ENCODE results near the gene SNX6.
"Not testable (repeated sequence)": the region's sequence is repeated elsewhere in the genome, so short reads cannot be mapped to it uniquely, and the experiment has no call there.

Gene SNX6

DNA sequence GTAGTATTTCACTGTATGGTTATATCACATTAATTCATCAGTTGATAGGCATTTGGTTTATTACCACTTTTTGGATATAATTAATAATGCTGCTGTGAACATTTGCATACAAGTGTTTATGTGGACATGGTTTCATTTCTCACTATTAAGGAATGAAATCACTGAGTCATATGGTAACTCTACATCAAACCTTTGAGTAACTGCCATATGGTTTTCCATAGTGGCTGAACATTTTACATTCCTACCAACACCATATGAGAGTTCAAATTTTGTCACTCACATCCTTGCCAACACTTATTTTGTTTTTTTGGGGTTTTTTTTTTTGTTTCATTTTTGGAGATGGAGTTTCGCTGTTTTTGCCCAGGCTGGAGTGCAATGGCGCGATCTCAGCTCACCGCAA lies 60.2 kb downstream of the SNX6 start:
- Histone ChIP-seq H3K27ac (ENCODE audit: low read depth, low read length) (no peak overlapping the region), H3K4me3 (ENCODE audit: low read depth, low read length) (no peak overlapping the region), H3K27me3 (ENCODE audit: control insufficient read depth, insufficient read depth, low read length) (no peaks in the 10 kb centered on the region), H3K4me1 (ENCODE audit: control insufficient read depth, insufficient read depth, low read length) (no peaks in the 10 kb centered on the region), H3K9ac (ENCODE audit: low read length) (no peak overlapping the region), H3K9me3 (ENCODE audit: control insufficient read depth, insufficient read depth, low read depth, low read length) (no peaks in the 10 kb centered on the region), H3K36me3 (ENCODE audit: control insufficient read depth, insufficient read depth, low read length) (peaks cover 50% of the 10 kb centered on the region)

- Histone ChIP-seq H3K4me1 (ENCODE audit: control insufficient read depth, insufficient read depth, low read length) (no peaks in the 10 kb centered on the region), H3K9ac (ENCODE audit: low read length) (no peak overlapping the region), H3K4me3 (ENCODE audit: low read depth, low read length) (no peak overlapping the region), H3K36me3 (ENCODE audit: control insufficient read depth, insufficient read depth, low read length) (peaks cover 50% of the 10 kb centered on the region), H3K9me3 (ENCODE audit: control insufficient read depth, insufficient read depth, low read depth, low read length) (no peaks in the 10 kb centered on the region), H3K27me3 (ENCODE audit: control insufficient read depth, insufficient read depth, low read length) (no peaks in the 10 kb centered on the region), H3K27ac (ENCODE audit: low read depth, low read length) (no peak overlapping the region)
Measured at GRCh38 chr14:34568803-34569202, 61.1 kb downstream of the SNX6 start.

GRCh38 chr14:34562776-34563150 lies 67.2 kb downstream of the SNX6 start:
- H3K9ac ChIP-seq (ENCODE audit: low read length), result no peak overlapping the region
- no peaks in the 10 kb centered on the region for H3K4me1 ChIP-seq (ENCODE audit: control insufficient read depth, insufficient read depth, low read length)
- H3K9me3 ChIP-seq (ENCODE audit: control insufficient read depth, insufficient read depth, low read depth, low read length), result no peaks in the 10 kb centered on the region
- H3K27ac ChIP-seq (ENCODE audit: low read depth, low read length), result no peak overlapping the region
- H3K27me3 ChIP-seq (ENCODE audit: control insufficient read depth, insufficient read depth, low read length), result no peaks in the 10 kb centered on the region
- H3K4me3 ChIP-seq (ENCODE audit: low read depth, low read length), result no peak overlapping the region
- peaks cover 30% of the 10 kb centered on the region for H3K36me3 ChIP-seq (ENCODE audit: control insufficient read depth, insufficient read depth, low read length)

DNA sequence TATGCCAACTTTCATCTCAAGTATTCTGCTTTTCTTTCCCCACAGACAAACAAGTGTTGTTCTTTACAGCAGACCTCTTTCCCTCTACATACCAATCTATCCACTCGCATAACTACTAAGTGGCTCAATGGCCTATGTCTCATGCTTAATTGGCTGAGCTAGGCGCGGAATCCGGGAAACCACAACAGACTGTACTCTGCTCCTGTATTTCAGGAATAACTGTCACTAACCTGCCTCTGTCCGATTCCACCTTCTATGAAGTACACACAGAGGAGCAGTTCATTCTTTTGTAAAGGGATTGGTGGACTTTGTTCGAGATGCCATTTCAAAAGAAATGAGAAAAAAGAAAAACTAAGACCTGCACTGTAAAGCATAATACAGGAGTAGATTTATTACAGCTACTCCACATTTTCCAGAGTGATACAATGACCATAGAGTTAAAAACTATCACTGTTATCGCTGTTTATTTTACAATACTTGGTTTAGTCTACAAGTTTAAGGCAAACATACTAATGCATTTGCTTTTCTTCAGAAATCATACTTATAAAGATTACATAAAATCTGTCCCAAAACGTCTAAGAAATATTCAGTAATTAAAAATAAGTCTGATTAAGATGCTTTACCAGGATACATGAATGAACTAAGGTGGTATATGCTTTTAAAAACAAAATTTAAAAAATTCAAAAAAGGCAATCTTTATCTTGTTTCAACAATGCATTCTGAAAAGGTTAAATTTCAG lies 67.7 kb downstream of the SNX6 start:
- not testable (repeated sequence) for H3K27ac ChIP-seq (ENCODE audit: low read depth, low read length); H3K9me3 ChIP-seq (ENCODE audit: control insufficient read depth, insufficient read depth, low read depth, low read length); H3K4me1 ChIP-seq (ENCODE audit: control insufficient read depth, insufficient read depth, low read length); H3K4me3 ChIP-seq (ENCODE audit: low read depth, low read length); H3K9ac ChIP-seq (ENCODE audit: low read length); H3K27me3 ChIP-seq (ENCODE audit: control insufficient read depth, insufficient read depth, low read length)
- H3K36me3 ChIP-seq (ENCODE audit: control insufficient read depth, insufficient read depth, low read length), result peaks cover 24% of the 10 kb centered on the region

GRCh38 chr14:34556498-34556829 lies 73.5 kb downstream of the SNX6 start:
- H3K27me3 ChIP-seq (ENCODE audit: control insufficient read depth, insufficient read depth, low read length); H3K9me3 ChIP-seq (ENCODE audit: control insufficient read depth, insufficient read depth, low read depth, low read length); H3K4me3 ChIP-seq (ENCODE audit: low read depth, low read length); H3K4me1 ChIP-seq (ENCODE audit: control insufficient read depth, insufficient read depth, low read length); H3K27ac ChIP-seq (ENCODE audit: low read depth, low read length); H3K36me3 ChIP-seq (ENCODE audit: control insufficient read depth, insufficient read depth, low read length); H3K9ac ChIP-seq (ENCODE audit: low read length): not testable (repeated sequence)

GRCh38 chr14:34555583-34556497 lies 74.1 kb downstream of the SNX6 start:
- H3K4me1 ChIP-seq (ENCODE audit: control insufficient read depth, insufficient read depth, low read length); H3K27me3 ChIP-seq (ENCODE audit: control insufficient read depth, insufficient read depth, low read length); H3K9me3 ChIP-seq (ENCODE audit: control insufficient read depth, insufficient read depth, low read depth, low read length); H3K4me3 ChIP-seq (ENCODE audit: low read depth, low read length); H3K27ac ChIP-seq (ENCODE audit: low read depth, low read length); H3K9ac ChIP-seq (ENCODE audit: low read length); H3K36me3 ChIP-seq (ENCODE audit: control insufficient read depth, insufficient read depth, low read length): not testable (repeated sequence)

DNA sequence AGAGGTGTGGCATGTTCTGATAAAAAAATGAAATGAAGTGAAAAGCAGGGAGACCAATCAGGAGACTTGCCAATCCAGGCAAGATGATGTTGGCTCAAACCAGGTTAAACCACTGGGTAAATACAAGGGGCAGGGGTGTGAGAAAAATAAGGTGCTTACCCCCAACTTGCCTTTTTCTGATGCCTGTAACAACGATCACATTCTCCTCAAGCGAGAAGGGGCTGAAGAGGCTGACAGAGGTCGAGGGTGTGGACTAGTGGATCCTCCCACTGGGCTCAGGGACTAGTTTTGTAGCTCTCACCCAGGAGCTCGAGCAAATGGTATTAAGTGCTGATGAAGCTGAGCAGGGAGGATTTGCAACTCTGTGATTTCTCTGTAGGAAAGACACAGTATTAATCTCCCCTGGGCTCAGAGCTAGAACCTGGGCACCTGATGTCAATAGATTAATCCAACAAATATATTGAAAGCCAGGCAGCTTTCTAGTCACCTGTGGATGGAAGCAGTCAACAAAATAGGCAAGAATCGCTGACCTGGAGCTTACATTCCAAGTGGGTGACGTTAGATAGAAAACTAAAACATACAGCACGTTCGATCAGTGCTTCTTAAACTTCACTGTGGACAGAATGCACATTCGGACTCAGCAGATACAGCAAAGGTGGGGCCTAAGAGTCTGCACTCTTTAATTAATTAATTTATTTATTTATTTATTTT lies 75.3 kb downstream of the SNX6 start:
- H3K9me3 ChIP-seq (ENCODE audit: control insufficient read depth, insufficient read depth, low read depth, low read length), result no peaks in the 10 kb centered on the region
- H3K27me3 ChIP-seq (ENCODE audit: control insufficient read depth, insufficient read depth, low read length), result no peaks in the 10 kb centered on the region
- peaks cover 6% of the 10 kb centered on the region; the same call in 1 of the 2 replicates for H3K4me1 ChIP-seq (ENCODE audit: control insufficient read depth, insufficient read depth, low read length)
- H3K9ac ChIP-seq (ENCODE audit: low read length), result no peak overlapping the region
- H3K27ac ChIP-seq (ENCODE audit: low read depth, low read length), result no peak overlapping the region
- H3K36me3 ChIP-seq (ENCODE audit: control insufficient read depth, insufficient read depth, low read length), result no peaks in the 10 kb centered on the region
- H3K4me3 ChIP-seq (ENCODE audit: low read depth, low read length), result no peak overlapping the region

- H3K9ac ChIP-seq (ENCODE audit: low read length); H3K4me1 ChIP-seq (ENCODE audit: control insufficient read depth, insufficient read depth, low read length); H3K9me3 ChIP-seq (ENCODE audit: control insufficient read depth, insufficient read depth, low read depth, low read length); H3K36me3 ChIP-seq (ENCODE audit: control insufficient read depth, insufficient read depth, low read length); H3K27ac ChIP-seq (ENCODE audit: low read depth, low read length); H3K4me3 ChIP-seq (ENCODE audit: low read depth, low read length); H3K27me3 ChIP-seq (ENCODE audit: control insufficient read depth, insufficient read depth, low read length): not testable (repeated sequence)
Measured at GRCh38 chr14:34549276-34549966, 80.5 kb downstream of the SNX6 start.

- H3K9me3 ChIP-seq (ENCODE audit: control insufficient read depth, insufficient read depth, low read depth, low read length), result no peaks in the 10 kb centered on the region
- H3K9ac ChIP-seq (ENCODE audit: low read length), result no peak overlapping the region
- no peak overlapping the region for H3K4me3 ChIP-seq (ENCODE audit: low read depth, low read length)
- H3K27me3 ChIP-seq (ENCODE audit: control insufficient read depth, insufficient read depth, low read length), result no peaks in the 10 kb centered on the region
- no peaks in the 10 kb centered on the region for H3K36me3 ChIP-seq (ENCODE audit: control insufficient read depth, insufficient read depth, low read length)
- H3K27ac ChIP-seq (ENCODE audit: low read depth, low read length), result no peak overlapping the region
- no peaks in the 10 kb centered on the region for H3K4me1 ChIP-seq (ENCODE audit: control insufficient read depth, insufficient read depth, low read length)
Measured at GRCh38 chr14:34548472-34548981, 81.4 kb downstream of the SNX6 start.

GRCh38 chr14:34547136-34547520 lies 82.8 kb downstream of the SNX6 start:
- H3K27me3 ChIP-seq (ENCODE audit: control insufficient read depth, insufficient read depth, low read length); H3K27ac ChIP-seq (ENCODE audit: low read depth, low read length); H3K9ac ChIP-seq (ENCODE audit: low read length); H3K4me3 ChIP-seq (ENCODE audit: low read depth, low read length); H3K36me3 ChIP-seq (ENCODE audit: control insufficient read depth, insufficient read depth, low read length); H3K9me3 ChIP-seq (ENCODE audit: control insufficient read depth, insufficient read depth, low read depth, low read length); H3K4me1 ChIP-seq (ENCODE audit: control insufficient read depth, insufficient read depth, low read length): not testable (repeated sequence)
